SK-N-SH (cell line): Measurements from ENCODE around the gene TMEM143. TPM values are rescaled to one million over a fixed set of nuclear protein-coding genes. Genes with fewer than 3 reads are reported as not detected.

Source experiments
- CTCF ChIA-PET: fragments of 300-600, 350-600 bp; formaldehyde crosslinking; extraction: SDS; loops from one replicate; lab custom pipeline; 2021; lab: Yijun Ruan, JAX
- POLR2A ChIA-PET: fragments of 350-600 bp; sonication (Branson Sonifier 250); formaldehyde crosslinking; extraction: SDS; loops from one replicate; lab custom pipeline; 2020; ENCODE audit warnings: antibody characterized with exemption, inconsistent platforms; lab: Yijun Ruan, JAX
- DNase-seq: peaks from one replicate; pipeline ENCODE4 v3.0.0; 2012
- H2AFZ ChIP-seq: fragments of 200-600 bp; sonication (generic); 2 replicates; pipeline ENCODE4 v1.8.1; 2016; ENCODE audit warnings: antibody characterized with exemption, mild to moderate bottlenecking, low read depth
- H3F3A ChIP-seq: fragments of 200-600 bp; sonication (generic); replicated peaks from 2 replicates; pipeline ENCODE3; 2016; ENCODE audit warnings: antibody characterized with exemption, mild to moderate bottlenecking; ENCODE audit not compliant: insufficient read depth
- H3K27ac ChIP-seq, 2 experiments: fragments of 200-500 bp in 1 of 2; fragments of 200-600 bp in 1 of 2; sonication (Bioruptor generic) in 1 of 2; sonication (generic), shearing (Covaris generic) in 1 of 2; 2 replicates each; pipeline versions ENCODE4 v1.5.1 to v1.6.1; 2014 to 2016; ENCODE audit warnings: low read depth in 2 of 2, inconsistent platforms in 1 of 2, low read length in 1 of 2, mild to moderate bottlenecking in 1 of 2, mixed read lengths in 1 of 2
- H3K27me3 ChIP-seq: fragments of 200-600 bp; sonication (generic), shearing (Covaris generic); 2 replicates; pipeline ENCODE4 v1.6.1; 2016; ENCODE audit warnings: mixed run types; ENCODE audit not compliant: insufficient read depth
- H3K36me3 ChIP-seq, 2 experiments: fragments of 200-500 bp in 1 of 2; fragments of 200-600 bp in 1 of 2; sonication (Bioruptor generic) in 1 of 2; sonication (generic) in 1 of 2; replicated peaks in 1 of 2; 2 replicates each; pipeline versions ENCODE3 to v1.5.1; 2014 to 2016; ENCODE audit warnings: low read length in 1 of 2, mild to moderate bottlenecking in 1 of 2; ENCODE audit not compliant: insufficient read depth in 2 of 2, control insufficient read depth in 1 of 2
- H3K4me1 ChIP-seq, 2 experiments: fragments of 200-500 bp in 1 of 2; fragments of 200-600 bp in 1 of 2; sonication (Bioruptor generic) in 1 of 2; sonication (generic), shearing (Covaris generic) in 1 of 2; 2 replicates each; pipeline versions ENCODE4 v1.5.1 to v1.6.1; 2014 to 2016; ENCODE audit warnings: low read depth in 1 of 2, low read length in 1 of 2, mixed run types in 1 of 2; ENCODE audit not compliant: insufficient read depth in 2 of 2, control insufficient read depth in 1 of 2
- H3K4me2 ChIP-seq: fragments of 200-600 bp; sonication (generic), shearing (Covaris generic); 2 replicates; pipeline ENCODE4 v1.6.1; 2017; ENCODE audit warnings: mixed run types
- H3K4me3 ChIP-seq, 2 experiments: fragments of 200-500 bp in 1 of 2; fragments of 200-600 bp in 1 of 2; sonication (Bioruptor generic) in 1 of 2; sonication (generic), shearing (Covaris generic) in 1 of 2; 2 replicates each; pipeline versions ENCODE4 v1.5.1 to v1.8.1; 2014 to 2016; ENCODE audit warnings: low read depth in 2 of 2, inconsistent platforms in 1 of 2, low read length in 1 of 2, mild to moderate bottlenecking in 1 of 2, mixed read lengths in 1 of 2, moderate library complexity in 1 of 2
- H3K79me2 ChIP-seq: fragments of 200-600 bp; sonication (generic); 2 replicates; pipeline ENCODE4 v1.8.1; 2017; ENCODE audit warnings: mild to moderate bottlenecking; ENCODE audit not compliant: insufficient read depth
- H3K9ac ChIP-seq: fragments of 200-600 bp; sonication (generic); 2 replicates; pipeline ENCODE4 v1.6.1; 2017; ENCODE audit warnings: mixed run types
- H3K9me2 ChIP-seq: fragments of 200-600 bp; sonication (generic); 2 replicates; pipeline ENCODE4 v1.6.1; 2017; ENCODE audit warnings: mixed run types
- H3K9me3 ChIP-seq: fragments of 200-600 bp; sonication (generic); 2 replicates; pipeline ENCODE4 v1.6.1; 2017; ENCODE audit warnings: mixed run types, mild to moderate bottlenecking, moderate library complexity
- H4K20me1 ChIP-seq: fragments of 200-600 bp; sonication (generic); 2 replicates; pipeline ENCODE4 v1.6.1; 2017; ENCODE audit warnings: mild to moderate bottlenecking, mixed run types; ENCODE audit not compliant: insufficient read depth
- ELF1 ChIP-seq: IDR thresholded peaks from 2 replicates; pipeline ENCODE4 v1.4.0; 2012
- EZH2phosphoT487 ChIP-seq: fragments of 200-600 bp; sonication (generic); IDR thresholded peaks from 2 replicates; pipeline ENCODE4 v1.6.1; 2017; ENCODE audit warnings: low read depth, mixed run types, mild to moderate bottlenecking, antibody characterized with exemption, moderate library complexity, borderline replicate concordance
- GATA2 ChIP-seq: sonication (generic); formaldehyde crosslinking; IDR thresholded peaks from 2 replicates; pipeline ENCODE4 v1.5.0; 2020; ENCODE audit warnings: mild to moderate bottlenecking, missing genetic modification reagents
- MEF2A ChIP-seq: IDR thresholded peaks from 2 replicates; pipeline ENCODE4 v1.4.0; 2012; ENCODE audit warnings: low read depth, borderline replicate concordance
- NRF1 ChIP-seq: IDR thresholded peaks from 2 replicates; pipeline ENCODE4 v1.6.1; 2012; ENCODE audit warnings: low read depth, mild to moderate bottlenecking, low read length
- RFX5 ChIP-seq: IDR thresholded peaks from 2 replicates; pipeline ENCODE4 v1.6.1; 2012; ENCODE audit warnings: mild to moderate bottlenecking, improper control_type of control experiment, low read length
- RXRA ChIP-seq: IDR thresholded peaks from 2 replicates; pipeline ENCODE4 v1.4.0; 2012; ENCODE audit warnings: low read depth, mild to moderate bottlenecking, borderline replicate concordance
- TAF1 ChIP-seq: IDR thresholded peaks from 2 replicates; pipeline ENCODE4 v1.6.1; 2012; ENCODE audit warnings: low read depth, mild to moderate bottlenecking, low read length, moderate library complexity, borderline replicate concordance
- TCF12 ChIP-seq: IDR thresholded peaks from 2 replicates; pipeline ENCODE4 v1.4.0; 2012
- TEAD4 ChIP-seq: IDR thresholded peaks from 2 replicates; pipeline ENCODE4 v1.4.0; 2012; ENCODE audit warnings: mild to moderate bottlenecking, borderline replicate concordance; ENCODE audit not compliant: insufficient read depth
- WGBS: methylation state at CpG from one replicate; pipeline ENCODE4 v1.1.6; 2017; ENCODE audit warnings: low lambda C conversion rate; 5-methylcytosine and 5-hydroxymethylcytosine counted together
- polyA plus RNA-seq, 3 experiments: library from polyadenylated mRNA; depleted of rRNA; stranded (reverse); fragments of >200 nt; gene quantifications; 2 replicates each; pipeline ENCODE4 v1.2.3, GENCODE V29; 2012
- TF ChIP-seq, protein P1 (sequence below): IDR thresholded peaks from 2 replicates; pipeline ENCODE4 v1.4.0; 2012; ENCODE audit warnings: low read depth
- TF ChIP-seq, protein P2 (sequence below): IDR thresholded peaks from 2 replicates; pipeline ENCODE4 v1.4.0; 2012; ENCODE audit warnings: low read depth, borderline replicate concordance
- TF ChIP-seq, protein P3 (sequence below): fragments of 150-350 bp; IDR thresholded peaks from 2 replicates; pipeline ENCODE4 v1.6.1; 2016; ENCODE audit warnings: mild to moderate bottlenecking, low read depth, low read length
- TF ChIP-seq, protein P4 (sequence below): IDR thresholded peaks from 2 replicates; pipeline ENCODE4 v1.6.1; 2012; ENCODE audit warnings: mild to moderate bottlenecking, low read depth, low read length, moderate library complexity
- TF ChIP-seq, protein P5 (sequence below): IDR thresholded peaks from 2 replicates; pipeline ENCODE4 v1.4.0; 2012; ENCODE audit warnings: low read depth, borderline replicate concordance
- TF ChIP-seq, protein P6 (sequence below): fragments of 200-600 bp; sonication (generic); IDR thresholded peaks from 2 replicates; pipeline ENCODE4 v1.6.1; 2017; ENCODE audit warnings: antibody characterized with exemption, mild to moderate bottlenecking, moderate library complexity
- TF ChIP-seq, protein P7 (sequence below): fragments of 150-350 bp; IDR thresholded peaks from 2 replicates; pipeline ENCODE4 v1.6.1; 2017; ENCODE audit warnings: antibody characterized with exemption, low read length, low read depth, borderline replicate concordance

The TMEM143 gene
- polyA plus RNA-seq, 1 of the 3 experiments (the other 2 are of a cell fraction): 21.9 TPM

DNA sequence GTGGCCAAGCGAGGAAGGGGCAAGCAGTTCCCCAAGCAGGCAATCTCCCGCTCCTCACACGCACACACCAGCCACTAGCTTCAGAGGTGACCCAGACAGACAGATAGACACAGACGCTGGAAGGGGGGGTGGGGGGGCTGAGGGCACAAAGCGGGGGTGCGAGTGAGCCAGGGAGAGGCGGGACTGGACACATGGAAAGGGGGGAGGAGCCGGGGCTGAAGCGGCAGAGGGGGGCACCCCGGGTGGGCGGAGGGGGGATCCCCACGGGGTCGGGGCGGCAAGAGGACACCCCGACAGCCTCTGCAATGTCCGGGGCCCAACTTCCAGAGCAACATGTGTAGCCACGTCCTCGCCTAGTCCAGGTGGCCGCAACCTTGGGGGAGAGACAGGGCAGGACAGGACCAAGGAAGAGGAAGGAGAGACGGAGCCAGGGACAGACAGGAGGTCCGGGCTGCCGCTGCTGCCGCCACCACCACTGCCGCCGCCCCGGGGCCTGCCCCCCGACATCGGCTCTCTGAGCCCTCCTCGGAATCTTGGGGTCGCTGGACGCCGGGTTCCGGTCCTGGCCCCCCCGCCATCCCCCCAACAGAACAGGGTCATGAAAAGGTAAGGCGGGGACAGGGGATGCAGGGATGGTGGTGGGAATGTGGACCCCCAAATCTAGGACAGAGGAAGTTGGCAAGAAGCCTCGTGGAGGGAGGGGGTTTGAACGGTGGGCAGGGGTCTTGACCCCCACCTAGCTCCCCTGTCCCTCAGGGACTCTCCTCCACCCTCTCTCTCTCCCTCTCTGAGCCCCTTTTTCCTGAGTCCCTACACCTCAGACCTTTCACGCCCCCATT lies 30.8 kb upstream of the TMEM143 start:
- ChIA-PET POLR2A (interaction anchor here (0.7 kb wide), 1 partner anchor 64 kb away, joined by 3 read pairs; no protein-coding TSS in a partner anchor), CTCF (interaction anchor here (1.0 to 1.4 kb wide), 4 partner anchors 51 to 82 kb away, joined by 3 to 5 read pairs (median 4); partner anchors contain the start of gene GRWD1)
- peak overlapping the region; percentile 59 for H3K9ac ChIP-seq
- no peak for TF ChIP-seq MEF2A
- TF ChIP-seq, protein P1, sequence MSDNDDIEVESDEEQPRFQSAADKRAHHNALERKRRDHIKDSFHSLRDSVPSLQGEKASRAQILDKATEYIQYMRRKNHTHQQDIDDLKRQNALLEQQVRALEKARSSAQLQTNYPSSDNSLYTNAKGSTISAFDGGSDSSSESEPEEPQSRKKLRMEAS: no peak
- no peak for TF ChIP-seq RFX5
- TF ChIP-seq, protein P2, sequence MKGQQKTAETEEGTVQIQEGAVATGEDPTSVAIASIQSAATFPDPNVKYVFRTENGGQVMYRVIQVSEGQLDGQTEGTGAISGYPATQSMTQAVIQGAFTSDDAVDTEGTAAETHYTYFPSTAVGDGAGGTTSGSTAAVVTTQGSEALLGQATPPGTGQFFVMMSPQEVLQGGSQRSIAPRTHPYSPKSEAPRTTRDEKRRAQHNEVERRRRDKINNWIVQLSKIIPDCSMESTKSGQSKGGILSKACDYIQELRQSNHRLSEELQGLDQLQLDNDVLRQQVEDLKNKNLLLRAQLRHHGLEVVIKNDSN: no peak
- TF ChIP-seq, protein P3, sequence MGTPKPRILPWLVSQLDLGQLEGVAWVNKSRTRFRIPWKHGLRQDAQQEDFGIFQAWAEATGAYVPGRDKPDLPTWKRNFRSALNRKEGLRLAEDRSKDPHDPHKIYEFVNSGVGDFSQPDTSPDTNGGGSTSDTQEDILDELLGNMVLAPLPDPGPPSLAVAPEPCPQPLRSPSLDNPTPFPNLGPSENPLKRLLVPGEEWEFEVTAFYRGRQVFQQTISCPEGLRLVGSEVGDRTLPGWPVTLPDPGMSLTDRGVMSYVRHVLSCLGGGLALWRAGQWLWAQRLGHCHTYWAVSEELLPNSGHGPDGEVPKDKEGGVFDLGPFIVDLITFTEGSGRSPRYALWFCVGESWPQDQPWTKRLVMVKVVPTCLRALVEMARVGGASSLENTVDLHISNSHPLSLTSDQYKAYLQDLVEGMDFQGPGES: no peak
- TF ChIP-seq, protein P4, sequence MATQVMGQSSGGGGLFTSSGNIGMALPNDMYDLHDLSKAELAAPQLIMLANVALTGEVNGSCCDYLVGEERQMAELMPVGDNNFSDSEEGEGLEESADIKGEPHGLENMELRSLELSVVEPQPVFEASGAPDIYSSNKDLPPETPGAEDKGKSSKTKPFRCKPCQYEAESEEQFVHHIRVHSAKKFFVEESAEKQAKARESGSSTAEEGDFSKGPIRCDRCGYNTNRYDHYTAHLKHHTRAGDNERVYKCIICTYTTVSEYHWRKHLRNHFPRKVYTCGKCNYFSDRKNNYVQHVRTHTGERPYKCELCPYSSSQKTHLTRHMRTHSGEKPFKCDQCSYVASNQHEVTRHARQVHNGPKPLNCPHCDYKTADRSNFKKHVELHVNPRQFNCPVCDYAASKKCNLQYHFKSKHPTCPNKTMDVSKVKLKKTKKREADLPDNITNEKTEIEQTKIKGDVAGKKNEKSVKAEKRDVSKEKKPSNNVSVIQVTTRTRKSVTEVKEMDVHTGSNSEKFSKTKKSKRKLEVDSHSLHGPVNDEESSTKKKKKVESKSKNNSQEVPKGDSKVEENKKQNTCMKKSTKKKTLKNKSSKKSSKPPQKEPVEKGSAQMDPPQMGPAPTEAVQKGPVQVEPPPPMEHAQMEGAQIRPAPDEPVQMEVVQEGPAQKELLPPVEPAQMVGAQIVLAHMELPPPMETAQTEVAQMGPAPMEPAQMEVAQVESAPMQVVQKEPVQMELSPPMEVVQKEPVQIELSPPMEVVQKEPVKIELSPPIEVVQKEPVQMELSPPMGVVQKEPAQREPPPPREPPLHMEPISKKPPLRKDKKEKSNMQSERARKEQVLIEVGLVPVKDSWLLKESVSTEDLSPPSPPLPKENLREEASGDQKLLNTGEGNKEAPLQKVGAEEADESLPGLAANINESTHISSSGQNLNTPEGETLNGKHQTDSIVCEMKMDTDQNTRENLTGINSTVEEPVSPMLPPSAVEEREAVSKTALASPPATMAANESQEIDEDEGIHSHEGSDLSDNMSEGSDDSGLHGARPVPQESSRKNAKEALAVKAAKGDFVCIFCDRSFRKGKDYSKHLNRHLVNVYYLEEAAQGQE: no peak
- no peak for TF ChIP-seq RXRA
- no peak for TF ChIP-seq TEAD4
- TF ChIP-seq, protein P5, sequence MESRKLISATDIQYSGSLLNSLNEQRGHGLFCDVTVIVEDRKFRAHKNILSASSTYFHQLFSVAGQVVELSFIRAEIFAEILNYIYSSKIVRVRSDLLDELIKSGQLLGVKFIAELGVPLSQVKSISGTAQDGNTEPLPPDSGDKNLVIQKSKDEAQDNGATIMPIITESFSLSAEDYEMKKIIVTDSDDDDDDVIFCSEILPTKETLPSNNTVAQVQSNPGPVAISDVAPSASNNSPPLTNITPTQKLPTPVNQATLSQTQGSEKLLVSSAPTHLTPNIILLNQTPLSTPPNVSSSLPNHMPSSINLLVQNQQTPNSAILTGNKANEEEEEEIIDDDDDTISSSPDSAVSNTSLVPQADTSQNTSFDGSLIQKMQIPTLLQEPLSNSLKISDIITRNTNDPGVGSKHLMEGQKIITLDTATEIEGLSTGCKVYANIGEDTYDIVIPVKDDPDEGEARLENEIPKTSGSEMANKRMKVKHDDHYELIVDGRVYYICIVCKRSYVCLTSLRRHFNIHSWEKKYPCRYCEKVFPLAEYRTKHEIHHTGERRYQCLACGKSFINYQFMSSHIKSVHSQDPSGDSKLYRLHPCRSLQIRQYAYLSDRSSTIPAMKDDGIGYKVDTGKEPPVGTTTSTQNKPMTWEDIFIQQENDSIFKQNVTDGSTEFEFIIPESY: no peak
- TF ChIP-seq TAF1: no peak
- TF ChIP-seq GATA2 (CRISPR knock-in tag): no peak
- no peak for TF ChIP-seq ELF1
- TF ChIP-seq, protein P6, sequence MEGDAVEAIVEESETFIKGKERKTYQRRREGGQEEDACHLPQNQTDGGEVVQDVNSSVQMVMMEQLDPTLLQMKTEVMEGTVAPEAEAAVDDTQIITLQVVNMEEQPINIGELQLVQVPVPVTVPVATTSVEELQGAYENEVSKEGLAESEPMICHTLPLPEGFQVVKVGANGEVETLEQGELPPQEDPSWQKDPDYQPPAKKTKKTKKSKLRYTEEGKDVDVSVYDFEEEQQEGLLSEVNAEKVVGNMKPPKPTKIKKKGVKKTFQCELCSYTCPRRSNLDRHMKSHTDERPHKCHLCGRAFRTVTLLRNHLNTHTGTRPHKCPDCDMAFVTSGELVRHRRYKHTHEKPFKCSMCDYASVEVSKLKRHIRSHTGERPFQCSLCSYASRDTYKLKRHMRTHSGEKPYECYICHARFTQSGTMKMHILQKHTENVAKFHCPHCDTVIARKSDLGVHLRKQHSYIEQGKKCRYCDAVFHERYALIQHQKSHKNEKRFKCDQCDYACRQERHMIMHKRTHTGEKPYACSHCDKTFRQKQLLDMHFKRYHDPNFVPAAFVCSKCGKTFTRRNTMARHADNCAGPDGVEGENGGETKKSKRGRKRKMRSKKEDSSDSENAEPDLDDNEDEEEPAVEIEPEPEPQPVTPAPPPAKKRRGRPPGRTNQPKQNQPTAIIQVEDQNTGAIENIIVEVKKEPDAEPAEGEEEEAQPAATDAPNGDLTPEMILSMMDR: no peak
- no peak for TF ChIP-seq TCF12
- TF ChIP-seq NRF1: no peak
- no peak for TF ChIP-seq EZH2phosphoT487
- TF ChIP-seq, protein P7, sequence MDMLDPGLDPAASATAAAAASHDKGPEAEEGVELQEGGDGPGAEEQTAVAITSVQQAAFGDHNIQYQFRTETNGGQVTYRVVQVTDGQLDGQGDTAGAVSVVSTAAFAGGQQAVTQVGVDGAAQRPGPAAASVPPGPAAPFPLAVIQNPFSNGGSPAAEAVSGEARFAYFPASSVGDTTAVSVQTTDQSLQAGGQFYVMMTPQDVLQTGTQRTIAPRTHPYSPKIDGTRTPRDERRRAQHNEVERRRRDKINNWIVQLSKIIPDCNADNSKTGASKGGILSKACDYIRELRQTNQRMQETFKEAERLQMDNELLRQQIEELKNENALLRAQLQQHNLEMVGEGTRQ: no peak
- H3F3A ChIP-seq: peaks cover 26% of the 10 kb centered on the region
- peak overlapping the region in 1 of 2 experiments; percentile 61; a peak in 1 of 4 replicates for H3K27ac ChIP-seq
- no peaks in the 10 kb centered on the region for H3K27me3 ChIP-seq
- H3K4me2 ChIP-seq: peak overlapping the region; percentile 93
- H3K79me2 ChIP-seq: peaks cover 16% of the 10 kb centered on the region
- H3K36me3 ChIP-seq: no peaks in the 10 kb centered on the region
- 13% methylated on average over 22 of the region's 38 CpGs for WGBS
- peak overlapping the region; percentile 68; the same call in 1 of the 2 replicates for H2AFZ ChIP-seq
- peaks cover 4 to 48% of the 10 kb centered on the region in 2 experiments; a peak in 3 of 4 replicates for H3K4me1 ChIP-seq
- no peak for DNase-seq
- H3K9me3 ChIP-seq: no peaks in the 10 kb centered on the region
- no peaks in the 10 kb centered on the region for H3K9me2 ChIP-seq
- peak overlapping the region; percentile 51 to 68 for H3K4me3 ChIP-seq
- no peaks in the 10 kb centered on the region for H4K20me1 ChIP-seq
